ENCODE measurements around the gene SP2.

Gene SP2

DNA sequence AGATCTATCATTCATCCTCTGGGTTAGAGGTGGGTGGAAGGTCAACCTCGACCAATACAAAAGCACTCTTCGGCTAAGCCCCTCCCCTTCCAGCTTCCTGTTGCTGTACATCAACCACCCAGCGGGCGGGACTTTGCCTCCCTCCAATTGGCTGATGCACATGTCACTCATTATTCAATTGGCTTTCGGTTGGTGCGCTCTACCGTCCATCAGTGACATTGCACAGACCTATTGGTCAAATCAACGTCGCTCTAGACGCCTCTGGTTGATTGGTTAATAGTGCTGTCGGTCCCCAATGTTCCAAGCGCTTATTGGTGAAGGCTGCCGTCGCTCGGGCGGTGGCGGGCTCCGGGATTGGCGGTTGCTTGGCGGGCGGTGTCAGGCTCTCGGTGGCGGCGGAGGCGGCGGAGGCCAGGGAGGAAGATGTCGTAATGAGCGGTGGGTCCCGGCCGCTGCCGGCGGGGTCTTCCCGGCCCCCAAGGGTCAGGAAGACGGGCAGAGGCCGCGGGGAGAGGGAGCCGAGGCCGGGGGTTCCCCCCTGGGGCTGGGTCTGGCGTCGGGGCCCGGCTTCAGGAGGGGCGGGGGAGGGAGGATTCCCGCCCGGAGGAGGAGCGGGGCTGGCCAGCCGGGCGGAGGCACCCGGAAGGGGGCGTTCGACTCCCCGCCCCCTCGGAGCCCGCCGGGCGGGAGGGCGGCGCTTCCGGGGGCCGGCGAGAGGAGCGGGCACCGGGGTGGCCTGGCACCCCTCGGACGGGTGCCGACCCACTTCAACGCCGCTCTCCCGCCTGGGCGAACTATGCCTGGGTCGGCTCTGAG, at the start of gene SP2:
Gene SP2 (plus strand): TSS at position 381 of the 816 bp plus-strand sequence. CDS start 51 bp downstream, at position 432.
- DNase-seq = peak; percentile 98

DNA sequence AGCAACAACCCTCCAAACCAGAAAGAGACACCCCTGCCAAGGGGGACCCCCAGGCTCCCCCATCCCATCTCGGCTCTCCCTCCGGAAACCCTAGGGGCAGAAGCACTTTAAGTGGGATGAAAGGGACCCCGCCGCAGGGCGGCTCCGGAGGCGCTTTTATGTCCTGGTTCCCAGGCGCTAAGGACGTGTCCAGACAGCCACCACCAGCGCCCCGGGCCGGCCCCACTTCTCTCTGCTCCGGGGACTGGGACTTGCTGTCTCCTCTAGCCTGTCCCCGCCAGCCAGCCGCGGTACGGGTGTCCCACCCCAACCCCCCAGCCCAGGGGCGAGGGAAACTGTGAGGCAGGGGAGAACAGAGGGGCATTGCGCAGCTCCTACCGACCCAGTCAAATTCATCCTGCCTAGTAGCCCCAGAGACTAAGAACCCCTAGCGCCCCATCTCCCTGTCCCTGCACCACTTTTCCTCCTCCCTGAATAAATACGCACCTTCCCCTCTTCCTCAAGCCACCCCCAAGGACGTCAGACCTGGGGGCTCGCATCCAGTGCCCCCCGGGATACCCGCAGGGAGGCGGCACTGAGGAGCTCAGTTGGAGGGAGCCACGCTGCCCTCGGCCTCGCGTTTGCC, 49.2 kb upstream of the SP2 start:
- no peak for DNase-seq

DNA sequence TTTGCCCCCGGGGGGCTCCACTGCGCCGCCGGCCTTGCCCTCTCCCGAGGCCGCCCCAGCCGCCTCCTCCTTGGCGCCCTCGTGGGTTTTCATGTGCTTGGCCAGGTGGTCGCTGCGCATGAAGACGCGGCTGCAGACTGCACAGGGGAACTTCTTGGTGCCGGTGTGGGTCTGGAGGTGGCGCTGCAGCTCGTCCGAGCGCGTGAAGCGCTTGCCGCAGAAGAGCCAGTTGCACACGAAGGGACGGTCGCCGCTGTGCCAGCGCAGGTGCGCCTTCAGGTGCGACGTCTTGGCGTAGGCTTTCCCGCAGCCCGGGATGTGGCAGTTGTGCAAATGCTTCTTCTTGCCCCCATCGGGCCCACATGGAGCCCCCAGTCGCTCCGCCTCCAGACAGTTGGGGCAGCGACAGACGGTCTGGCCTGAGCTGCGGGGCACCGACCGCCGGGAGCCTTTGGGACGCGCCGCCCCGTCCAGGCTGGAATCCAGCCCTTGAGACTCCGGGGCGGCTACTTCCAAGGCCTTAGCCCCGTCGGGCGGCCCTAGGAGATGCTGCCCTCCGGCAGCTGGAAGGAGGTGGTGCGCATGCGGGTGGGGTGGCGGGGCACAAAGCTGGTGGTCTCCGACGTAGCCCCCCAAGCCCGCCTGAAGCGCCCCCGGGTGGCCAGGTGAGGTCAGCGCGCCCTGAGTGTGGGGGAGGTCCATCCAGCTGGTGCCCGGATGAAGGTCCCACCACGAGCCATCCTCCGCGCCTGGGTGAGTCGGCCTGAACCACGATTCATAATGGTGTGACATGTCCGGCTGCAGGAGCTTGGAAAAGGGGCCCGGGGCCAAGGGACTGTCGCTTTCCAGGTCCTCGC, 48.5 kb upstream of the SP2 start:
- DNase-seq = no peak

DNA sequence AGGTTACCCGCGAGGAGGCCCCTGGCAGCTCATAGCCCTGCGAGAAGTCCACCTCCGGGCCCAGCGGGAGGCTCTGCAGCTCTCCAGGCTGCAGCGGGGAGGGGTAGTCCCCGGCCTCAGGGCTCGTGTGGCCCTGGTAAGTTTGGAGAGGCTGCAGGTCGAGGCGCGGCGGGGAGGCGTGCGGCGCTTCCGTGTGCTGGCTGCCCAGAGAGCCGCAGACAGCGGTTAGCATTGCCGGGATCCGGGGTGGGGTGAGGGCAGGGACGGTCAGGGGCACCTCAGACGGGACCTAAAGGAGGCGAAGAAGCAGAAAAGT, 47.9 kb upstream of the SP2 start:
- no peak for DNase-seq

DNA sequence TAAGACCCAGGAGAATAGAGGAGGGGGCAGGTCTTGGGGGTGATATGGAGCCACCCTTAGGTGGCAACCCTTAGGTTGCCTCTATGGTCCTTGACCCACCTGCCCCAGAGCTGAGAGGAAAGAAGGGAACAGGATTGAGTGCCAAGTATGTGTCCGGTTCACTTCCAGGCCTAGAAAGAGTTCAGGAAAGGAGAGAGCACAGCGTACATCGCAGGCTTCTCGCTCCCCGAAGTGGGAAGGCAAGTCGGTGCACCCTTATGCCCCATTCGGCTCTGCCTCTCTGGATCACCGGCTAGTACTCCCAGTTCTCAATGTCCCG, 45.7 kb upstream of the SP2 start:
- no peak for DNase-seq

DNA sequence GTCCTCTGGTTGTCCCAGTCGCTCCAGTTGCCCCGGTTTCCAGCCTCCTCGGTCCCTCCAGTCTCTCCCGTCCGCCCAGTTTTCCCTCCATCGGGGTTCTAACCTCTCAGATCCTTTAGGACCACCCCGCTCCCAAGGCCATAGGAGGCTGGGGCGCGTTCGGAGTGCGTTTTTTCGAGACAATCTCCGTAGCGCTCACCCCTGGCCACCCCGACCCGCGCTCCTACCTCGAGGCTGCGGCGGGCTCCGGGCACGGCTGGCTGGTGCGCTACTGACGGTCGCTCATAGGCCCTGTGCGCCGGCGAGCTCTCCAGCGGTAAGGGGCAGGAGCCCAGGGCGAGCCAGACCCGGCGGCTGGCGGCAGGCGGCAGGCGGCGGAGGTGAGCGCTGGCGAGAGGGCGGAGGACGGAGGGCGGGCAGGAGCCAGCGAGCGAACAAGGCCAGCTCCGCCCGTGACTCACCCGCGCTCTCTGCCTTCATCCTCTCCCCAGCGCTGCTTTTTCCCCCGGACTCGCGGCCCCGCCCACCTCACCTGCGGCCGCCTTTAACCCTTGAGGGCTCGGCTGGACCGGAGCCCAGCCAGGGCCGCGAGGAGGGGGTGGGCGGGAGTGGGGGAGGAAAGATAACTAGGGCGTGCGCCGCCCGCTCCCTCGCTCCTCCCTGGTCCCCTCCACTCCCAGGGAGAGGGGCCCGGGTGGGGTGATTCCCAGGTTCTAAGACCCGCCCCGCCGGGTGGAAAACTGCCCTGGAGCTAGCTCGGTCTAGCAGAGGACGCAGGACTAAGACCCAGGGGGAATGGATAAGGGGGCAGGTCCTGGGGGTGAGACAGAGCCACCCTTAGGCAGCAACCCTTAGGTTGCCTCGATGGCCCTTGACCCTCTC, 45.1 kb upstream of the SP2 start, which contains the start of gene SP6:
Gene SP6 (minus strand): TSS at position 472 of the 882 bp plus-strand sequence. CDS start 2,734 bp downstream, outside the sequence.
- peak; percentile 48 for DNase-seq

DNA sequence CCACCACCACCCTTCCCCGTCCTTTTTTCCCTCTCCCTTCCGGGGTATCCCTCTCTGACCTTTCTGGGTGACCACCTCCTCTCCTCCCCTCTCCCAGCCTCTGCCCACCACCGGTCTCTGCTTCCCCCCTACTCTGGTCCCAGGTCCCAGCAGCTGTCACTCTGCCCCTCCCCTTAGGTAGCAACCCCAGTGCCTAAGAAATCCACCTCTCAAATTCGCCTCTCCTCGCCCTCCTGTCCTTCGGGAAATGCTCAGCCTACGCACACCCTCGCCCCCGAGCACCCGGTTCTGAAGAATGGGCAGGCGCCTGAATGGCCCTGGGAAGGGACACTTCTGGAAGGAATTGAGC, 44.3 kb upstream of the SP2 start:
- DNase-seq = no peak

DNA sequence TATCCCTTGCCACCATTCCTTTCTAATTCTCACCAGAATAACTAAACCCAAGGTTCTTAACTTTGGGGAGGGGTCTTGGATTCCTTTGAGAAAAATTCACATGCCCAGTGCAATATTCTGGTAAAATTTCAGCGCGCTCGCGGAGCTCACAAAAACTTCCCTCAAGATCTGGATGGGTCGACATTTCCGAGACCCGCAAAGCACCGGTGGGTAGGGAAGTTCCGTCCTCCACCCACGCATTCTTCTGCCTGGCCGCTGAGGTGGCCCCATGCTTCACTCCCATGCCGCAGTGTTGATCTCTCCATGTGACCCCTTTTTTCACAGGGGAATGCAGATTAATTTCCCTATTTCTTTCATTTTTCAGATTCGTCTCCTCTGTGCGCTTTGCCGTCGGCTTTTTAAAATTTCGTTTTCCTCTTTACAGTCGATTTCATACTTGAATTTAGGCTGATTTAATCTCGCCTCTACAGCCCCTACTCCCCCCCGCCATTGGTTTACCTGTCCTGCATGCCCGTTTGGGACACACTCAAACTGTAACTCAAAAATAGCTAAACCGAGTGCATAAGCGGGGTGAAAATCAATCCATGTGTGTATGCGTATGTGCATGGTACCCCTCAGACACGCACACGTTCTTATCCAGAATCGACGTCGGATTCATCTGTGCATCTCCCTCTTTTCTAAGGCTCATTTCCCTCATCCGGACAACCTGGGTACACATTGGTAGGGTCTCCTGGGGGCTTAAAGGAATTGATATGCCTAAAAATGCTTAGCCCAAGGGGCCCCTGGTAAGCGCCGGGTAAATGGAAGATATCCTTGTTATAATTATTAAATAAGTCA, 43.7 kb upstream of the SP2 start:
- no peak for DNase-seq

DNA sequence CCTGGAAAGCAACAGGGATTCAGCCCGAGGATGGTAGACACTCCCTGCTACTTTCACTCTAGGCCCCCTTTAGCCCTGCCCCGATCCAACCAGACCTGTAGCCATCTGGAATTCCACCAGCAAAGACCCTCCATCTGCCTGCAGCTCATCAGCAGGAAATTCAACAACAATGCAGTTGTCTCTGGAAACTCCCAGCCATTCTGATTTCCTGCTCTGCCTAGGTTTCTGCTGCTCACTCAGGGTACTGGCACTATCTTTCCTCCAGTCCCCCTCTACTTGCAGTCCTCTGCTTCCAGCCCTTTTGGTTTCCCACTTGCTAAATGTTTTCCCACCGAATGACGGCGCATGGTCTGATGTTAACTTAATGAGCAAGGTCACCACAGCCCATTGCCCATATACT, 42.4 kb upstream of the SP2 start:
- no peak for DNase-seq

DNA sequence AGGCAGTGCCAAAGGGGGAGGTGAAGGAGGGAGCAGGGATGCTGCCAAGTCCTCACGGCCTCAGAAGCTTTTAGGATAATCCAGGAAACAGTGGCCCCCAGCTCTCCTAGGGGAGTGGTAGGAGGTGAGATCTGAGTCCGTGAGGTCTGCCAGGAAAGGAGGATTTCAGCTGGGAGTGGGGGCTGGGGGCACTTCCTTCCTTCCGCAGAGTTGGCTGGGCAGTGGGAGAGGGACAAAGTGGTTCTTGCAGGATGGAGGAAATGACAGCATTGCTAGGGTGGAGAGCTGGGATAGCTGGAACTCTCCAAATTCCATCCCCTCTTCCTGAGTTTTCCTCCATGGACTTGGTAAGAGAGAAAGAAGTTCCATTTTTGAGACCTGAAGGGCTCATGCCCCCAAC, 40.3 kb upstream of the SP2 start:
- no peak for DNase-seq

DNA sequence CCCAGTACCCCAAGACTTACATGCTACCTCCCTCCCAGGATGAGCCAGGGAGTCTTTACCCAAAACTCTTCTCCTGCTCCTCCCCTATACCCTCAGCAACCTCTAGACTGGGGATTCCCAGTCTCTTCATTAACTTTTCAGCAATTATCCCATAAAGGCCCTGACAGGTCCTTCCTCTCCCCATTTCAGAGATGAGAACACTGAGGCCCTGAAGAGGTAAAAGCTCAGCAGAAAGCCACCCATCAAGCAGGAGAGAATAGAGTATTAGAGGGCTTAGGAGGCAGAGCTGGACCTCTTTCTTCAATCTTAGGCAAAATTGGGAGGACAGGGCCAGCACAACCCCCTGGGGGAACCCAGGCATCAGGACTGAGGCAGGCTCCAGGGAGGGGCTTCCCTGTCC, 39.2 kb upstream of the SP2 start:
- DNase-seq = no peak

DNA sequence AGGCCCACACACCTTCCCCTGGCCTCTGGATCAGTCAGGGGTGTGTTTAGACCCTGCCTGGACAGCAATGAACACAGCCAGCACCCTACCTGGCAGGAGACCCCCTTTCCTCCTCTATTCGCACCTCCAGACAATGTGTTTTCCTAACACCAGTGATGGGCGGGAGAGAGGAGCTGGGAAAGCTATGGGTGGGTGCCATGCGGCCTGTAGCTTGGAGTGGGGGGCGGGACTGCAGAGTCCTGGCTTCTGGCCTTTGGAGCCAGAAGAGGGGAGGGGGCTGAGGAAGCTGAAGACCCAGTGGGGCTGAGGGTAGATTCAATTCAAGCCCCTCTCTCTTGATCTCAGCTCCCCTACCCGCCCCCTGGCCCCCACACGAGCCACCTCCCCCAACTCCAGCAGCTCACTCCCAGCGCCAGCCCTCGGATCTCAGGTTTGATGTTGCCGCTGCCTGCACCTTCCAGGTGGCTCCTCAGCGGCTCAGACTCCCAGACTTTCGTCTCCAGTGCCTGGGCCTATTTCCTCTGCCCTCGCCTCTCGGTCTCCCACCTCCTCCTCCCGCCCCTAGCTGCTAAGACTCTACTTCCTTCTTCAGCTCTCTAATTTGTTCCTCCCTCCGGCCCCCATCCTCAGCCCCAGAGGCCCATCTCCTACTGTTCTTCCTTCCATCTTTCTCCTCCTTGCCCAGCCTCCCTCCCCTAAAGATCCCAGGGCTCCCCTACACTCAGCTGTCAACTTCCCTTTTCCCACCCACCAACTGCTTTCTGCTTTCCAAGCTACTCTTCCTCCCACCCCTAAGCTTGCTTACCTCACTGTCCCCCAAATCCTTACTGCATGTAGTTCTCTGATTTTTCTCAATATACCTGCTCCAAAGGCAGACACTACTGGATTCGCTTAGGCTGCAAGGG, 38.2 kb upstream of the SP2 start:
- DNase-seq = no peak

DNA sequence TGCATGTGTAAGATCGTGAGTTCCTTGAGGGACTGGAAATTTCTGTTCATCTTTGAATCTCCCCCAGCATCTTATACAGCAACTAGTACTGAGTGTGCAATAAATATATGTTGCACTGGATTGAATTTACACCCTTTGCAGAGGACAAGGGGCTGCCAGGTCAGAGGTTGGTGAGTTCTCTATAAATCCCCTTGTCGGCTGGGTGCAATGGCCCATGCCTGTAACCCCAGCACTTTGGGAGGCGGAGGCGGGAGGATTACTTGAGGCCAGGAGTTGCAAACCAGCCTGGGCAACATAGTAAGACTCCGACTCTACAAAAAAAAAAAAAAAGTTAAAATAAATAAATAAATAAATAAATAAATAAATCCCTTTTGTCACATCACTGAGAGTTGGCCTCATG, 35.6 kb upstream of the SP2 start:
- DNase-seq = no peak

DNA sequence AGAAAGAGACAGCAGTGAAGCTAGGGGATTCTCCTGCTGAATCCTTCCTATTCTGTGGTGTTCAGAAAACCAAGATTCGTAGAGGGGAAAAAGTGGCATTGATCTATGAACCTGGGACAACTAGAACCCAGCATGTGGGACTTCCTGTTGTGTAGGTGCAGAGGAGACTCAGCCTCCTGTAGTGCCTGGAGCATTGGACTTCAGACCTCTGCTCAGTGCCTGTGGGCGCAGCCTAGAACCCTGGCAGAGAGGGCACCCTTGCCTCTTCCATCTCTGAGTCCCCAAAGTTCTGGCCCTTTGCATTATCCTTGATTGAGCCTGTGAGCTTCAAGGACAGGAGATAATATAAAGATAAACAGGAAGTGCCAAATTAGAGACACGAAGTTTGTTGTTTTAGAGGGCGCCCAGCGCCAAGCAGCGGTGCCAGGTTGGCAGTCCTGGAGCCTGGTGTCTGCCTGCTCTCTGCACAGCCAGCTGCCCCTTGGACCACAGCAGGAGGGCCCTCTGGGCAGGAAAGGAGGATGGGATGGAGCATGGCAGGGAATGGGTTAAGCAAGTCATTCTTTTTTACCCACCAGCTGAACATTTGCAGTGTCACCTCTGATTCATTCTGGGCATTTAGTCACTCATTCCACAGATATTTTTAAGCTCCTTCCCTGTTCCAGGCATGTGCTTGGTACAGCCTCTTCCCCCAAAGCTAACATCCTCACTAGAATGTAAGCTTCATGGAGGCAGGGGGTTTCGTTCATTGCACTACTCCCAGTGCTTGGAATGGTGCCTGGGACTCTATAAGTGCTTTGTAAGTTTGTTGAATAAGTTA, 33.2 kb upstream of the SP2 start:
- no peak for DNase-seq

DNA sequence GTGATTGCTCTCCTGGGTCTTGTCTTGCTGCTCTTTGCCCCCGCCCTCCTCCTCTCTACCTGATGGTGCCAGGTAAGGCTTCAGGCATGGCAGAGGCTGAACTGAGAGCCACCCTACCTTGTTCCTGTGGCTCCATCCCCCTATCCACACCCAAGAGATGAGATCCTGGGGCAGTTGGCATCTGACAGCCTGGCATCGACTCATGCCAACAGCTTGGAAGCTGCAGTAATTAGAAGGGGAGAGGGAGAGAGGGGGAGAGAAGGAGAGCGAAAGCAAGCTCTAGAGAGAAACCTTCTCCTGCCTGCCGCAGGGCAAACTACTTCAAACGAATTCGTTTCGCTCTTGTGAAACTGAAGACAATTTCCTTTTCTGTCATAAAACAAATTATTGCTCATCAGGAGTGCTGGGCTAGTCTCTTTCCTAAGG, 31.2 kb upstream of the SP2 start:
- DNase-seq = no peak

DNA sequence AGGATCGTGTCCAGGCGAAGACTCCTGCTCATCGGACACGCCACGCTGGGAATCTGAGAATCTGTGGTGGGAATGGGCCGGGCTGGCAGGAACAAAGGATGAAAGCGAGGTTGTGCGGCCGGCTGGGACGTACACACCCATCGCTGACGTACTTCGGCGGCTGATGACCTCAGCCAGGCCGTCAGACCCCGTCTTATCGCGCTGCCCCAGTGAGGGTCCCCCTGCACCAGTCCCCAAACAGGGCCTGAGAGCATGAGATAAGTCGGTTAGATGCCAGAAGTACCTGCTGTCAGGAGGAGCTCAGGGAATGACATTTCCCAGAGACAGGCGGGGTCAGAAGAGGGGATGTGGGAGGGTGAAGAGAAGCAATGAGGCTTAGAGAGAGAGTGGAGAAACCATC, 29.1 kb upstream of the SP2 start:
- DNase-seq = no peak

DNA sequence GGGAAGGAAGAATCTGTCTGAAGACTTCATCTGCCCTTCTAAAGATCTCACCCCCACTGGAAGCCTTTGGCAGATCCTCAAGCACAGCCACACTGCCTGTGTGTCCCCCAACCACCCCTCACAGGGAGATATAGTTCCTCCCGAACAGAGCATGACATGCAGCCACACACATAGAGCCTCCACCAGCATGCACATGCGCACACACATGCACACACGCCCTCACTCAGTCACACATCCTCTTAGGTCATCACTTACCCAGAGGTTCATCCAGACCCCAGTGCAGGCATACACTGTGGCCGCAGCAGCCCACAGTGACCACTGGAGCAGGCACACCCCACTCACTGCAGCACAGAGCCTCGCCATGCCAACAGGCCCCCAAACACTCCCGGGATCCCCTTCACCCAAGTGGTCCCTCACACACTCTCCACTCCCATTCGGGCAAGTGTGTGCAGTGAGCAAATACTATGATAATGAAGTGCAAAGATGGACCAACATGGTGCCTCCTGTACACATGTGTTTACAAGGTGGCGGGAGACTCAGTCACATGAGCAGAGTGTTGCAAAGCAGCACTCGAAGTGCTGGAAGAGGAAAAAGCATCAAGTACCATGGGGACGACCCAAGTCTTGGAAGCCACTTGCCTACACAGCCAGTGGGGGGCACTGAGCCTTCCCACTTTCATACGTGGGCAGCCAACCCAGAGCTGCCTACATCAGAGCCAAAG, 28.1 kb upstream of the SP2 start:
- DNase-seq = no peak

DNA sequence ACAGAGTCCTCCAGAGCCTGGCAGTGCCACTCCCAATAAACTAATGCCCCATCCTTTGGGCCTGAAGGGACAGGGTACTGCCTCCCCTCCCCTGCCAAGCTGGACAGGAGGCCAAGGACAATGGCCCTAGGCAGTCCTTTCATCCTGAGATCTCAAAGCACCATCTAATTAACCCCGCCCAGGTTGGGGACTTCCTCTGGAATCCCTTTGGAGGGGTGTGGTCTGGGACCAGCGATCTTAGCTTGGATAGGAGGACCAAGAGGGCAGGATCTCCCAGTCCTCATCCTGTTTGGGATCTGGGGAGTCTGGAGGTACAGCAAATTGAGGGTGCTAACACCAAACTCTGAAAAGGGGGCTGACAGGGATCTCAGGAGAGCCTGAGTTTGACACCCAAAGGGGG, 26.9 kb upstream of the SP2 start:
- DNase-seq = no peak

DNA sequence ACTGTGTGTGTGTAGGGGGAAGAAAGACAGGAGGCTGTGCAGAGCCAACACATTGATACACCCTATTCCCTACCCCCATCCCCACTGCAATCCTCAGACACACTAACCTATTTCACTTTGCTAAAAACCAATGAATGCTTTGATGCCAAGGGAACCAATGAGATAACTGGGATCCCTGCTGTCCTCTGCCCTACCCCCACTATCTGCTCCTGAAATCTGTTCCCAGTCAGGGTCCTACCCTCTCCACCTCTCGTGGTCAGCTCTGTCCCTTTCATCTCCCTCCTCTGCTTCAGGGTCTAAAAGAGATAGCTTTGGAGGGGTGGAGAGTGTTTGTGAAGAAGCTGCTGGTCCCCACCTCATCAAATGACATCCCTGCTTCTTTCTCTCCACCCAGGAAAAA, 26.0 kb upstream of the SP2 start:
- DNase-seq = no peak

Data from NCI-H2107 (cell line).